NCI-H1436 treated with DMSO at 0.1 percent for 48 hours (cell line): ENCODE measurements around the gene SLC22A15.
"Not testable (repeated sequence)": the region's sequence is repeated elsewhere in the genome, so short reads cannot be mapped to it uniquely, and the experiment has no call there.

ENCODE experiments used
- DNase-seq: peaks from one replicate; lab custom pipeline; 2025; lab: John Stamatoyannopoulos, UW

The SLC22A15 gene

GRCh38 chr1:115976062-115976920, at the start of gene SLC22A15:
Gene SLC22A15, plus strand, starts transcription at chr1:115976513. Its CDS starts 115 bp downstream, at chr1:115976628.
- no peak for DNase-seq

DNA sequence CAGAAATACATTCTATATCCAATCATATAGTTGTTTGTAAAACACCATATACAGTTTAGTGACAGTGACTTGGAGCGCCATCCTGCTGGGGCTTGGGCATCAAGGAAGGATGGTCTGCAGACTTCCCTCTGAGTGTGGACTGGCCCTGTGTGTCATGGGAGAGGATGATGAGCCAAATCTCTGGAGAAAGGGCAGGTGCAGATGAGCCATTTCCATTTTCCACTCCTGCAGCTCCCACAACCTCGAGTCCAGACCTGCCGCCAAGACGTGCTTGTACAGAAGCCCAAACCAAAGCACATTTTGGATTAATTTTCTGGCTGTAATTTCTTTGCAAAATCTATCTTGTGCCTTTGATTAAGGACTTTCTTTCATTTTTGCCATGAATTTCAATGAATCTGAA, 48.3 kb upstream of the SLC22A15 start:
- DNase-seq, result no peak

DNA sequence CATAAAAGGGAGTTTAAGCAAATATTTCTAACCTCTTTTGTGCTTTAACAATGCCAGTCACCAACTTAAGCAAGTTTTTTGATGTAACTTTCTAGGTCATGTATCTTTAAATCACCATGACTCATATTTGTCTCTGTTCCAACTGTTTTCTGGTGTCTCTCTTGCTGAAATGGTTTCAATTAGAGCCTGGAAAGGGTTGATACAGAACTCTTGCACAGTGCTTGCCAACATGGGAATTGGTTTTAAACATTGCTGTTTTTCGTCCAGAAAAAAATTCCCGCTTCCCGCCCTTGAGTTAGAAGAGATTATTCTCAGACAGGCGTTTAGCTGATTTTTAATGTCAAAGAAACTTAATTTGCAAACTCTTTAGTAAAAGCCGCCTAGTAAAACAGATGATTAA, 46.4 kb upstream of the SLC22A15 start:
- DNase-seq, result no peak

DNA sequence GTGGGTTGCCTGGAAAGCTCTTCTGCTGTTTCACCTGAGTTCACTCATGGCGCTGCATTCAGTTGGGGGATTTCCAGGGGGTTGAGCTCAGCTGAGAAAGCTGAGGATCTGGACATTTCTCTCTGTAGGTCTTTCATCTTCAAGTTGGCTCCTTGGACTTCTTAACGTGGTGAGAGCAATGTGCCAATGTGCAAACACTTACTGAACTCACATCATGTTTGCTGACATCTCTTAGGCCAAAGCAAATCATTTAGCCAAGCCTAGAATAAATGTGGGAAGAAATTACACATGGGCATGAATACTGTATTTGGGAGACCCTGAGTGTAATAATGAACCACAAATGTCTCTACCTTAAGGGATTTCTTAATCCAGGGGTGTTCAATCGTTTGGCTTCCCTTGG, 42.7 kb upstream of the SLC22A15 start:
- no peak for DNase-seq

DNA sequence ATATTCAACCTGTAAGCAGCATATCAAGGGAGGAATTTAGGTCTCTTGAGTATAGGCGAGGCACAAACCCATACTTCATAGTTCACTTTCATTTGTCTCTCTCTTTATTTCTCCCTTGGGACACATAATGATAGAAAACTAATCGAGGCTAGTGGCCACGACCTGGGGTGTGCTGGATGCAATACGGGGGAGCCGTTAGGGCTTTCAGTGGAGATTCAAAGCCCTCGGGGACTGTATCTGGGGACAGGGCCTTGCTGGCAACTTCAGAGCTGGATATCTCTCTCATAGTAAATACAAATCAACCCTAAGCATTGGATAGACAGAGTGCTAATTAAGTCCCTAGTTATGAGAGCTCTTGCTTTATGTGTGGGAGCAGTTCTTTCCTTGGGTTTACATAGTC, 36.9 kb upstream of the SLC22A15 start:
- no peak for DNase-seq

DNA sequence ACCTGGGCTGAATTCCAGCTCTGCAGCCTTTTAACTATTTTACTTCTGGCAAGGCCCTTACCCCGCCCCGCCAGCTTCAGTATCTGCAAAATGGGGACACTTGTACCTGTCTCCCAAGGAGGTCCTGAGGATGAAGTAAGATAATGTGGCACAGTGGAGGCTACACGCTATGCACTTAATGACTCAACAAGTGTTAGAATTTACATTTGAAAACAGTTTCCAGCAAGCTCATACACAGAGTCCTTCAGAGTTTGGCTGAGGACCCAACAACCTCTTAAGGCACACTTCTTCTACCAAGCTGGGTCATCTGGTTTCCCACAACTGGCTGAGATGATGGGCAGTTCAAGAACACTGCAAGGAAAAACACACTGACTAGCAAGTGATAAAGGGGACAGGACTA, 30.2 kb upstream of the SLC22A15 start:
- DNase-seq, result no peak

GRCh38 chr1:115949156-115949555, 27.2 kb upstream of the SLC22A15 start:
- no peak for DNase-seq

DNA sequence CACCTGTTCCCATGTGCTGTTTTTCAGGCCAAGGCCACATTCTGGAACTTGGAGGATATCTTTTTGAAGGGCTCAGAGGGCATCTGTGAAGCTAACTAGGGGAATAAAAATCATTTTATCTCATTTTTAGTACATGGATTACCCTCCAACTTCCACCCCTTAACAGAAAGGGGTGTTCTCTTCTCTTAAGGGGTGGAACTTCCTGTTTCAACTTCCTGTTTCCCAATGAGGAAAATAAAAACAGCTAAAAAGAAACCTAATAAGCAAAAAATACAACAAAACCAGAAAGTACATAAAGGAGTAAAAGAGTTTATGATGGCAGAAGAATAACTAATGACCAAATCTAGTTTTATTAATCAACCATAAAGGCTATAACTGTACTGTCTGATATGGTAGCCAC, 24.8 kb upstream of the SLC22A15 start:
- DNase-seq, result no peak

DNA sequence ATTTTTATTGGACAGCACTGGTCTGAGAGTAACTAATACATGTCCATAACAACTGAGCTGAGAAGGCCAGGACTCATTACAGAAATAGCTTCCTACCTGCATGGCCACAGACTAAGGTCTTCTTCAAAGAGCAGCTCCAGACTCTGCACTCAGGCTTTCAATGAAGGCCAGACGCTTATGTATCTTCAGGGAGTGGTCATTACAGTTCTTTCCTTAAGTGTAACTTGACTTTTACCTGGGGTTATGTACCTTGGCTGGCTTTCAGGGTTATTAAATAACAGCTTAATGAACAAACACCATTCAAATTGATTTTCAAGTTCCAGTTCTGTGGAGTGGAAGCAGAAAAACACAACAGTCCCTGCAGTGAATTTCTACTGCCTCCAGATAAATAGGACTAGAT, 23.8 kb upstream of the SLC22A15 start:
- no peak for DNase-seq

DNA sequence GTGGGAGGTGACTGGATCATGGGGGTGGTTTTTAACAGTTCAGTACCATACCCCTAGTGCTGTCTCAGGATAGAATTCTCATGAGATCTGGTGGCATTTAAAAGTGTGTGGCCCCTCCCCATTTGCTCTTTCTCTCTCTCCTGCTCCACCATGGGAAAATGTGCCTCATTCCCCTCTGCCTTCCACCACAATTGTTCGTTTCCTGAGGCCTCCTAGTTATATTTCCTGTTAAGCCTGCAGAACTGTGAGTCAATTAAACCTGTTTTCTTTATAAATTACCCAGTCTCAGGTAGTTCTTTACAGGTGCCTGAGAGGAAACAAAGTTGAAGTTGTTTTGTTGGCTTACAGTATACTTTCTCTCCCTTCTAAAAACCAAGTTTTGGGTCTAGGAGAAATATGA, 23.1 kb upstream of the SLC22A15 start:
- no peak for DNase-seq

GRCh38 chr1:115954684-115955083, 21.6 kb upstream of the SLC22A15 start:
- DNase-seq, result no peak

GRCh38 chr1:115955228-115955627, 21.1 kb upstream of the SLC22A15 start:
- DNase-seq, result no peak

DNA sequence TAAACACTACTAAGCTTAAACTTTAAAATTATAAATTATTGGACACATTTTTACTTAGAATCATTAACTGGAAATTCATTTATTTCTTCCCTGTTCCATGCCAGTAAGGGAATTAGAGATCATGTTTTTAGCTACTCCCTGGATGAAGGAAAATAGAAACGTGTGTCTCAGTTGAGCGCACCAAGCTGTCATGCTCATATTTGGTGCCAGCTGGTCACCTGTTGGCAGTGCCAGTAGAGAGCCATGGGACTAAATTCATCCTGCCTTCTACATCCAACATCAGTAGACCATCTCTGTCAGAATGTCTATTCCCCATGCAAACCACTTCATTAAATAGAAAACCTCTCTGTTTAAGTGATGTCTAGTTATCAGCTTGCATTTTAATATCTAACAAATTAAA, 17.4 kb upstream of the SLC22A15 start:
- DNase-seq, result no peak

DNA sequence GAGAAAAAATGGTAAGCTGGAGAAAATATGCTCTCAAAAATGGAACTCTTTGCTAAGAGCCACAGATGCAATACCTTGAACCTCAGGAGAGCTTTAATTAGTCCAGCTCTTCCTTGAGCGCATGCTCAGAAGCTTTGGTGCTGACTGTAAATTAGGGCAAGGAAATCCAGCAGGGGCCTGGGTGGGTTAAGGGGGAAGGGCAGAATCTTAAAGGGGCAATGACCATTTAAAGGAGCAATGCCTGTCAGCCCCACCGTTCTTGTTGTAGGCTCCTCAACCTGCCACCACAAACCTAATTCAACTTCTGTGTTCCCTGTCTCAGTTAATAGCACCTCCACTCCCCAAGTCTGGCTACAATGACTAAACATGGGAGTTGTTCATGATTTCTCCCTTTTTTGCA, 6.8 kb upstream of the SLC22A15 start:
- DNase-seq, result no peak

- DNase-seq, result not testable (repeated sequence)
Measured at GRCh38 chr1:115971778-115972177, 4.5 kb upstream of the SLC22A15 start.

- no peak for DNase-seq
Measured at GRCh38 chr1:115973154-115973553, 3.2 kb upstream of the SLC22A15 start.

GRCh38 chr1:115975569-115976061, 698 bp upstream of the SLC22A15 start:
- no peak for DNase-seq

DNA sequence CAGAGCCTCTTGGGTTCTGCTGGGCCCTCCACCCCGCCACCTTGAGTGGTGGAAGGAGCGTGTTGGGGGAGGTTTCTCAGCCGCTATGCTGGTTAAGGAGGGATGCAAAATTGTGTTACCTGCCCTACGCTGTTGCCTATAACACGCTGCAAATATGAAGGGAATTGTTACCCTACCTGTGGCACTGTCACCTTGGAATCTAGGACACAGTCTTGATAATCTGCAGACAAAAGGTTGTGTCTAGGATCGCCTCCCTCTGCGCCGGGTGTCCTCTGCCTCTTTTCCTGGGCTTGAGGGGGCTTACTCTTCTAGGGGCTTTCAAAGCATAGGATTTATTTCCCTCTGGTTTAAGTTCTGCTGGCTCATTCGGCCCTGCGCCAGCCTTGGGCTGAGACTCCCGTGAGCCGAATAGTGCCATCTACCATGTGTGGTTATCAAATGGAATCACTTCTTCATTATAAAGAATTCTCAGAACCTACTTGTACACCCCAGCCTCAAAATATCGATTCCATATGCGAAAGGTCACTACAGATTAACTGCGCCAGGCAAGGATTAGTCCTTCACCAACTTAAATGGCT, 697 bp downstream of the SLC22A15 start:
- no peak for DNase-seq

GRCh38 chr1:115977499-115978258, 1.4 kb downstream of the SLC22A15 start:
- DNase-seq, result no peak

DNA sequence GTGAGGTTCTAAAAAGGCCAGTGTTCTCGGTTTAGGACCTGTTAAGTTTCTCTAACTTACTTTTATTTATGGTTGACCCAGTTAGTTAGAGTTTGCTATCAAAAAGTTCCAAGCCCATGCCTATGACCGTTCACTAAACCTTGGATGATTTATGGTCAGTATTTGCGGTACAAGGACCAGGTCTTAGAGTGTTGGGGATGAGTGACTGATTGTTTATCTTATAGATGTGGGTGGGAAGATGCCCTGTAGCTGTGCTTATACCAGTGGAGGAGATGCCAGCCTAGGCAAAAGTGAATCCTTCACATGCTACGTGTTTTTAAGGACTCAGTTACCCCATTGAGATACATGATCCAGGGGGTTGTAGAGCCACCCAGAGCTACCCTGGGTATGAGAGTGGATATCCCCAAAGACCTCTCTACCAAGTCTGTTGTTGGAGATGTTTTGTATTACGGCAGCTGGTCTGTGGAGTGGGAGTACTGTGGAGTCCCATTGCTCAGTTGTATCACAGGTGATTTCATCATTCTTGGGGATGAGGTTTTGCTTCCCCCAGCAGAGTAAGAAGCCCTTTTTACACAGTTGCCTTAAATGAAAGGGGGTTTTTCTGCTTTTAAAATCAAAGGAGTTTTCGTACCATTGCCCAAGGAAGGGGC, 2.1 kb downstream of the SLC22A15 start:
- no peak for DNase-seq

GRCh38 chr1:115980156-115980555, 3.8 kb downstream of the SLC22A15 start:
- DNase-seq, result no peak
